ENCODE data around the gene USB1.
"Not testable (repeated sequence)": the region's sequence is repeated elsewhere in the genome, so short reads cannot be mapped to it uniquely, and the experiment has no call there.

Gene USB1

DNA sequence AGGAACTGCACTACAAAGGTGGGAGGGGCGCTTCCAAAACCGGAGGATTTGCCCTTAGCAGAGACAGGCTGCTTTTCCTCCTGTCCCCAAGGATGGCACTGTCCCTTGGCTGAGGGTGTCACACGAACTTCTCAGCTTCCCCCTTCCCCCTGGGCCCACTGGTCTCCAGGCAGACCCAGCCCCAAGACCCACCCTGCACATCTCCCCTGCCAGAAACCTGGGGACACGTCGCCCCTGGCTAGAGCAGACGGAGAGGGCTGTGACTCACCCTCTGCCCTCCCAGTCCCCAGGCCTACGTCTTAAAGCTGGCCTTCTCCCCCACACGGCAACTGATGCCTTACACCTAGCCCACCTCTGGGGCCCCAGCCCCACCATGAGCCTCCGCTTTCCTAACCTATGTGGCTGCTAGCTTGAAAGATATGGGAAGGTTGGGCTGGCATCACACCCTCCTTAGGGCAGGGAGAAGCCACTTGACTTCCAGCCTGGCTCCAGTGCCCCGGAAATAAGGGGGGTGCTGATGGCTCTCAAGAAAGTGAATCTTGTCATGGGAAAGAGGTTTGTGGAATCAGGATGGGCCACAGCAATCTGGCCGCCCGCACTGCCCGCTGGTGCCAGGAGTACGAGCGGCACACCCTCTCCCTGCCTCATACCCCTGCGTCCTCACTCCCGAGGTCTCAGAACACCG is 5.3 kb upstream of the USB1 start:
- DNase-seq = no peak

DNA sequence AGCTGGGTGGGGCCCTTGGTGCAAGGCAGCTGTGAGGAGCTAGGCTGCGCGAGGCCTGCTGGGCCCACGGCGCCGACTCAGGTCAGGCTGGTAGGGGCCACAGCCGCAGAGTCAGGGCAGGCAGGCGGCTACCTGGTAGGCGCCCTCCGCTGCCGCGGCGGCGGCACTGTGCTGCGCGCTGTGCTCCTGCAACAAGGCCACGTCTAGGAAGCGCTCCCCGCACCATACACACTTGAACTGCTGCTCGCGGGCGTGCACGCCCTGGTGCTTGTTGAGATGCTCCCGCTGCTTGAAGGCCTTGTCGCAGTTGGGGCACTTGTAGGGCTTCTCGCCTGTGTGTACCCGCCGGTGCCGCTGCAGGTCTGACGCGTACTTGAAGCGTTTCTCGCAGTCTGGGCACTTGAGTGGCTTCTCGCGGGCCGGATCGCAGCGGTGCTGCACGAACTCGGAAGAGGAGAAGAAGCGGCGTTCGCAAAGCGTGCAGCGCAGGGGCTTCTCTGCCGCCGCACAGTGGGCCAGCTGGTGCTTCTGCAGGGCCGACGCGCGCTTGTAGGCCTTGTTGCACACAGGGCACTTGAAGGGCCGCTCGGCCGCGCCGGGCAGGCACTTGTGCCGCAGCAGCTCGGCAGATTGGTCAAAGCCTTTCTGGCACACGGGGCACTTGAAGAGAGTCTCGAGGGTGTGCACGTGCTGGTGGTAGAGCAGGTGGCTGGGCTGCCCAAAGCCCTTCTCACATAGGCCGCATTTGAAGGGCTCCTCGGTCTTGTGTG is 4.6 kb upstream of the USB1 start:
- DNase-seq = no peak

DNA sequence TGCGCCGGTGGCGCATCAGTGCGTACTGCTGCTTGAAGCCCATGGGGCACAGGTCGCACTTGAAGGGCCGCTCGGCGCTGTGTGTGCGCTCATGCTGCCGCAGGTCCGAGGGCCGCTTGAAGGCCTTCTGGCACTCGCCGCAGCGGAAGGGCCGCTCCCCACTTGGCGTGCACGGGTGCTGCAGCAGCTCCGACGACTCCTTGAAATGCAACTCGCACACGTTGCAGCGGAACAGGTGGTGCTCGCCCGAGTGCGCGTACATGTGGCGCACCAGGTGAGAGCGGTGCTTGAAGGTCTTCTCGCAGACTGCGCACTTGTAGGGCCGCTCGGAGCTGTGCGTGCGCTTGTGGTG is 4.1 kb upstream of the USB1 start:
- no peak for DNase-seq

DNA sequence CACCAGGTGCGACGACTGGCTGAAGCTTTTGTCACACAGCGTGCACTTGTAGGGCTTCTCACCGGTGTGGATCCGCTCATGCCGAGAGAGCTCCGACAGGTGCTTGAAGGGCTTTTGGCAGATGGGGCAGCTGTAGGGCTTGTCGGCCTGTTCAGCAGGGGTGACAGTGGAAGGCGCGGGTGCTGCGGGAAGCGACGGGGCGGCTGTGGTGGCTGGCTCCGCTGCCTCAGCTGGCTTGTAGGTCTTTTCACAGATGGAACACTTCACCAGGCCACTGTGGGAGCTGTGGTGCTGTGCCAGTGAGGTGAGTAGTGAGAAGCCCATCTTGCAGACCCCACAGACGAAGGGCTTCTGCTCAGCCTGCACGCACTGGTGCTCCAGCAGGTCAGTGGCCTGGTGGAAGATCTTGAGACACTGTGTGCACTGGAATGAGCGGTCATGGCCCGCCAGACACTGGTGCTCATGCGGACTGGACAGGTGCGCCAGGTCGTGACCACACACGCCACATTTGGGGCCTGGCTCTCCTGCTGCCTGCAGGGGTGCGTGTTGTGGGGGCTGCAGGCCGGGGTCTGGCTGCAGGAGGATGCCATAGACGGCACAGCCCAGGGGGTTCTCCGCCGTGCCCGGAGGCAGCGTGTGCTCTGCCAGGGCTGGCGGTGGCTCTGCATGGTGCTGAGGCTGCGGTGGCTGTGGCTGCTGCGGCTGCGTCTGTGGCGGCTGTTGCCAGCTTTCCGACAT is 3.5 kb upstream of the USB1 start:
- no peak for DNase-seq

DNA sequence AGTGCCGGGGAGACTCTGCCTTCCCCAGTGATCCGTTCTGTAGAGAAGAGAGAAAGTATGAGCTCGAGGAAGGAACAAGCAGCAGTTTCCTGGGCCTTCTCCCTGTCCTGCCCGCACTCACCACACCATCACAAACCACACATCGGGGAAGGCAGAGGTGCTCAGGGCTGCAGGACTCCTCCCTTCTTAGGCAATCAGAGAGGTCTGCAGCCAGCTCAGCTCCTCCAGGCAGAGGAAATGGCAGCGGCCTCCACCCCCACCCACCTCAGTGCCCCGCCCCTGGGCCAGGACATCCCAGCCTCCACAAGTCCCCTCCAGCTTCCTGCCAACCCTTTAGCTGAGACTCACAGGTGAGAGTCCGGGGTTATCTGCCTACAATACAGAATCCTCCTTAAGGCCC is 2.7 kb upstream of the USB1 start:
- no peak for DNase-seq

DNA sequence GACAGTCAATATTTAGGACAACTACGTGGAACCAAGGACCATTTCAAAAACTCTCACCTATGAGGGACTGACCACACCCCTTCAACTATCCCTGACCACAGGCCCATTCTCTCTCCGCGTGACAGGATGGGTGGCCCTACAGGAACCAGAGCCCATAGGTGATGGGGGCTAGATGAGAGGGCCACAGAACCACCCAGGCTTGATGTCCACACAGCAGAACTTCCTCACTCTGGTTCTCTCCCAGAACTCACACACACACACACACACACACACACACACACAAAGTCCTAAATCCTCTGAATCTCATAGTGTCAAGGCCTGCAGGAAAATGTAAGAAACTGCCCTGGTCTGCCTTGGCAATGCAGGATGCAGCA is 2.2 kb upstream of the USB1 start:
- no peak for DNase-seq

DNA sequence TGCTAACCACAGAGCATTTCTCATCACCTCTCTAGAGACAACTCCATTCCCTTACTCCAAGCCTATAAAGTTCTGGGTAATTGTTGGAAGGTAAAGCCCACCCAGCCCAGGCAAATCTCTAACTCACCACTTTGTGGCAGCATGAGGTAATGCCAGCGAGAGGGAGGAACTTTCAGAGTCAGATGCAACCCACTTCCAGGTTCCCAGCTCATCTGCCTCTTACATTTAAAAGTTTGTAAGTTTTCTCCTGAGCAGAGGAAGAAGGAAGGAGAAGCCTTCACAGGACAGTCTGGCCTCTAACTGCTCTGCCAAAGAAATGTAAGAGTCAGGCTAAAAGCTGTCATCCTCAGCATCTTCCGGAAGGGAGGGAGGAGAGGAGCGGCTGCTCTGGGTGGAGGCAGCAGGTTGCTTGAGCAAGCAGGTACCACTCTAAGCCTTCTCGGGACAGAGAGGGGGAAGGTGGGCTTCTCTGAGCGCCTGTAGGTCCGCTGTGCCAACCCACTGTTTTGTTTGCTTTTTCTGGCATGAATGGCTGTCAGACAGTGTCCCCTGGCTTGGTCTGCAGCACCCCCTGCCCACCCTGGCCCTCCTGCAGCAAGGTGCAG is 1.7 kb upstream of the USB1 start:
- DNase-seq = no peak

DNA sequence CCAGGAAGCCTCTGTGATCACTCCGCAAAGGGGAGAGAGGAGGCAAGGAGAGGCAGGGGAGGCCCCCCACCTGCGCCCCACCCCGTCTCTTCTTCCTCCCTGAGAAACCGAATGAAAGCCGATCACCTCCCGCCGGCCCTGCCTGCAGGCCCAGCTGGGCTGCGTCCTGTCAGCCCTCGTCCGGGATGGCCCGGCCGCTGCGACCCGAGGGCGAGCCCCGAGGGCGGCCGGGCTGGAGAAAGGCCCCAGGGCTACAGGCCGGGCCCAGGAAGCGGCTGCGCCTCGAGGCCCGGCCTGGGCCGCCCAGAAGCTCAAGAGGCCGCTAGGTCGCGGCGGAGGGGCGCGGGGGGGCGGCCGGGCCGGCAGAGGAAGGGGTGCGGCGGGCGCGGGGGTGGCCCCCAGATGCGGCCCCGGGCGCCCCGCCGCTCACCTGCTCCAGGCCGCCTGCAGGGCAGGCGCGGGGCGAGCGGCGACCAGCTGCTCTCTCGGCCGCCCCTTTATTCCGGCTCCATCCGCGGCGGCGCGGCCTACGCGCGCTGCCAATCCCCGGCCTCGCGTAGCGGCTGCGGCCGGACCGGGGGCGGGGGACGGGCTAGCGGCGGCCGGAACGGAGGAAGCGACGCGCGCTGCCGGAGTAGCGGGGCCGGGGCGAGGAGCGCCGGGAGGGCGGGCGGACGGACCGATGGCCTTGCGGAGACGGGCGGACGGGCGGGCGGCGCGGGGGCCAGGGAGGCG is 1.1 kb upstream of the USB1 start, which contains the start of gene ZNF319:
Gene ZNF319 (minus strand): TSS at position 702 of the 735 bp plus-strand sequence. CDS start 2,407 bp downstream, outside the sequence.
- DNase-seq = no peak

DNA sequence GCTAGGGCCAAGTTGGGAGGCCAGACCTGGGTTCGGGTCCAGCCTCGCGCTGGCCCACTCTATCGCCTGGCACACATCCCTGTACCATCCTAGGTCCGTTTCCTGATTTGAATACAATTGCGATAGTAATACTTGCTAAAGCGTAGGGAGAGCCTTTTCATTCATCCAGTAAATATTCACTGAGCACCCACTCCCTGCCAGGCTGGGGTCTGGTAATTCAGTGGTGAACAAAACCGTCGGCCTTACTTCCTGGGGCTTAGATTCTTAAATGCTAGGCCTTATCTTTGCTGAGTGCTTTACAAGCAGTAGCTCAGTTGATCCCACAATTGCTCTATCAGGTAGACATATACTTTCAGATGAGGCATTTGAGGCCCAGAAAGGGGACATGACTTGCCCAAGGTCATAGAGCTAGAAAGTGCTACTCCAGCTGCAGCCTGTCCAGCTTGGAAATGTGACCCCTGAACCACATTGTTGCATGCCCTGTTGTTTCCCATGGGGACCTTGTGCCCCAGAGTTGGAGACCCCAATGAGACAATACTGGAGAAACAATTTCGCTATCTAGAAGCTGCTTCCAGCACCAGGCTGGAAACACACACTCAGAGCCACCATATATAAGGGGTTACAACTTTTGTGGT is 691 bp downstream of the USB1 start:
- DNase-seq = no peak

DNA sequence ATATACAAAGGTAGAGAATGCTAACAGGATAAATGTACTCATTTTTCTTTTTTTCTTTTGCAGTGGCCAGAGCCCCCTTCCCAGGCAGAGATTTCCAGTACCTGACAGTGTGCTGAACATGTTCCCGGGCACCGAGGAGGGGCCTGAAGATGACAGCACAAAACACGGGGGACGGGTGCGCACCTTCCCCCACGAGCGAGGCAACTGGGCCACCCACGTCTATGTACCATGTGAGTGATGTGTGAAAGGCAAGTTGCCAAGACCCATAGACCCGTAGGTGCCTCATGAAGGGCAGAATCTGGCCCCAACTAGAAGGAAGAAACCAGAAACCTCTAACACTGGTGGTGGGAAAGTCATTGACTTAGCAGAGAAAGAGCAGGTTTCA is 1.2 kb downstream of the USB1 start:
- DNase-seq = no peak

DNA sequence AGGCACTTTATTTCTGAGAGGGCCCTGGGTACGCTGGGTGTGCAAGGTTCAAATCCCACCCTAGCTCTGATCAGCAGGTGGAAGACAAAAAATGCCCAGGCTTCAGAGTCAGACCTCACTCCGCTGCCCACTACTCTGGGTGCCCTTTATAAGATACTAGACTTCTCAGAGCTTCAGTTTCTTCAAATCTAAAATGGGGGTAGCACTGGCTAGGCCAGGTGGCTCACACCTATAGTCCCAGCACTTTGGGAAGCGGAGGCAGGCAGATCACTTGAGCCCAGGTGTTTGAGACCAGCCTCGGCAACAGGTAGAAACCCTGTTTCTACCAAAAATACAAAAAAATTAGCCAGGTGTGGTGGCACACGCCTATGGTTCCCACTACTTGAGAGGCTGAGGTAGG is 1.7 kb downstream of the USB1 start:
- no peak for DNase-seq

DNA sequence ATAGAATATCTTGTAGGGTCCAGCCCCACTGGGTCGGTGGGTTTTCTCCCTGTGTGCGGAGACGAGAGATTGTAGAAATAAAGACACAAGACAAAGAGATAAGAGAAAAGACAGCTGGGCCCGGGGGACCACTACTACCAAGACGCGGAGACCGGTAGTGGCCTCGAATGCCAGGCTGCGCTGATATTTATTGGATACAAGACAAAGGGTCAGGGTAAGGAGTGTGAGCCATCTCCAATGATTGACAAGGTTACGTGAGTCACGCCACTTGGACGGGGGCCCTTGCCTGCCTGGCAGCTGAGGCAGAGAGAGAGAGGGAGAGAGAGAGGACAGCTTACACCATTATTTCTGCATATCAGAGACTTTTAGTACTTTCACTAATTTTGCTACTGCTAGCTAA is 3.5 kb downstream of the USB1 start:
- DNase-seq = not testable (repeated sequence)

DNA sequence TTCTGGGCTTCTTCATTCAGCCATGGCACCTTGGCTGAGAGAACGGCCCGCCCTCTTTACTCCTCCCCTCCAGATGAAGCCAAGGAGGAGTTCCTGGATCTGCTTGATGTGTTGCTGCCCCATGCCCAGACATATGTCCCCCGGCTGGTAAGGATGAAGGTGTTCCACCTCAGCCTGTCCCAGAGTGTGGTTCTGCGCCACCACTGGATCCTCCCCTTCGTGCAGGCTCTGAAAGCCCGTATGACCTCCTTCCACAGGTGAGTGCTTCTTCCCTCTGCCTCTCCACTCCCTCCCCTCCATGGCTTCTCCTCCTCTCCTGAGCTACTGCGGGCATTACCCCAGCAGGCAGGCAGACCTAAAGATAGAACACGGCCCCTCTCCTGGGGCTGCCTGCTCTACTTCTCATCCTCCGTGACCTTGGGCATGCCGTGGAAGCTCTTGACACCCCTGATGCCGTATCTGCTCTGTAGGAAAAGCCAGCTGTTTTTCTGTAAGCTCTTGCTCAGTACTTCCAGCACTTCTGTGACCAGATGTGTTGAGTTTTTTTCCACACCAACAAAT is 8.7 kb downstream of the USB1 start:
- no peak for DNase-seq

DNA sequence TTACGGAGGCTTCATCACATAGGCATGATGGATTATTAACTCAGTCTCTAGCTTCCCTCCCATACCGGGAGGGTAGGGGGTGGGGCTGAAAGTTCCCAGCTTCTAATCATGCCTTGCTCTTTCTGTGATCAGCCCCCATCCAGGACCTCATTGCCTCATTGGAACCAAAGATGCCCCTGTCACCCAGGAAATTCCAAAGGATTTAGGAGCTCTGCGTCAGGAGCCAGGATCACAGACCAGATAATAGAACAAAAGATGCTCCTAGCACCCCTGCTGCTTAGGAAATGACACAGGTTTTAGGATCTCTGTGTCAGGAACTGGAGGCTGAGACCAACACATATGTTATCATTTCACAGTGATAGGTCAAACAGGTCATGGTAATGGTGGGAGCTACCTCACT is 9.7 kb downstream of the USB1 start:
- DNase-seq = no peak

DNA sequence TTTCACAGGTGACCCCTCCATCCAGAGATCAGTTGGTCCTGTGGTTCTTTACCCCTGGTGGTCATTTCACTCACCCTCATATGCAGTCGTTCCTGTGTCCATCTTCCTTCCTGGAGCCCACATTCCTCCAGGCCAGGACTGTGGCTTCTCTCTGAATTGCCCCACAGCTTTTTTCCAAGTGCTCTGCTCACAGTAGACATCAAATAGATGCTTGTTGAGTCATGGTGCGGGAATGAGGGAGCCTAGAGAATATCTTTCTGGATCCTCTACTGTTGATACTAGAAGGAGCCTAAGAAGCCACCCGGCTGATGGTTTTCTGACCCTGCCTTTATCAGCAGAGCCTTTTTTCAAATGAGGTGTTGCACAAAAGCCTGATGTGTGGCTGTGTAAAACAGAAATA is 10.4 kb downstream of the USB1 start:
- DNase-seq = no peak

DNA sequence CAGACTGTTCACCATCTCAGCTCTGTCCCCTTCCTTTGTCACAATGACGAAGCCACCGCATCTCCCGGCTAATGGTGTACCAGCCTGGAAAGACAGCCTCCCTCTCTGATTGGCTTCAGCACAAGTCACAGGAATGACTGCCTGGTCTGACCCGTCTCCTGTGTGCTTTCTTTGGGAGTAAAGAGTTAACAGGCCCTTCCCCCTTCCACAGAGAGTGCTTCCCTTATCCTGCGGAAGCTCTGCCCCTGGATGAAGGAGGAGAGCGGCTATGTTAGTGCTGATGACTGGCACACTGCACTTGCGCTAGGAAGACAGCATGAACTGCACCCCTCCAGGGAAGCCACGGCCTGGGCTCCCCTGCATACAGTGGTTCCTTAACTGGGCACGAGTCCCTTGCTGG is 11.3 kb downstream of the USB1 start:
- no peak for DNase-seq

DNA sequence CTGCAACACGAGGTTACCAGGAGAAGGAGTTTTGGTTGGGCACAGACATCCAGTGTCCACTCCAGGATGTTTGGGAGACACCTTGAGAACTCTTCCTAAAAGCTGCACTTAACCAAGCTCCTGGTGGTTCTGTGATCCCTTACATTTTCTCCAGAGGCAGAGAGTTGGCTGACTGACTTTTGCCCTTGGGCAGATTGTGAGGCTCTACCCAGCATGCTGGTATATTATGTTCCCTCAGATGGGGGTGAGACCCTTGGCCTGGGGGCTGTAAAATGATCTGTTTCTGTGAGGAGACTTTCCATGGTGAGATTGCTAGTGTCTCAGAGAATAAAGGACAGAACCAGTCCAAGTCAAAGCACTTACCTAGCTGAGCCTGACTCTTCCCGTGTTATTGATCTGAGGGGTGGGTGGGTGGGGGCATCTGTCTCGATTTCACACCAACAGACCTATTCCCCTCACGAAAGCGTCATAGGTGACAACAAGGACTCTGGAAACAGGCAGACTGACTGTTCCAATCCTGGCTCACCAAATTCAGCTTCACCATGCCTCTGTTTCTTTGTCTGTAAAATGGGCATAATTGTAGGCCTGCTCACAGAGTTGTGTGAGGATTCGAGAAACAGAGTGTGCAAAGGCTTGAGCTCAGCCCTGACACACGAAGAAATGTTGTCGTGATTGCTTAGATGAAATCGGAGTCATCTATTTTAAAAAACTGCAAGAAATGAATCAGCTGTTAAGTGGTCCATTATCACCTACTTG is 12.2 kb downstream of the USB1 start:
- DNase-seq = no peak

DNA sequence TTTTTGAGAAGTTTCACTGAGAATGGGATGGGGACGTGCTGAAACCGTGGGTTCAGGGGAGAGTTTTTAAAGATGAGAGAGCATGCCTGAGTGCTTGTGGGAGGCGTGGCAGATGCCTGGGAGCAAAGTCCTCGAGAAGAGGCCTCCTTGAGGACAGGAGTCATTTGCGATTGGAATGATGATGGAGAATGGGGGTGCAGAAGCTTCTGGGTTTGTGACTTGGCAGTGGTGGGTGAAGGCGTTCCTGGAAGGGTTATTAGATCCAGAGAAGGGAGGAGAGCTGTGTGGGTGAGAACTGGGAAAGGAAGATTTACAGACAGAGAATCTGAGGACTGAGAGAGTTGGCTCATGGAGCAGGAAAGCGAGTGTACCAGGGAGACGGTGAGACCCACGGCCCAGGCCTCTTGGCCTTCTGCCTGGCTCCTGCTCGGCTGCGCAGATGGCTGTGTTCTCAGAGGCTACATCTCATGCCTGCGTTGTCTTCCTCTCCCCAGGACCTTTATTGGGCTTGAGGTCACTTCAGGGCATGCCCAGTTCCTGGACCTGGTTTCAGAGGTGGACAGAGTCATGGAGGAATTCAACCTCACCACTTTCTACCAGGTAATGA is 15.7 kb downstream of the USB1 start:
- no peak for DNase-seq

DNA sequence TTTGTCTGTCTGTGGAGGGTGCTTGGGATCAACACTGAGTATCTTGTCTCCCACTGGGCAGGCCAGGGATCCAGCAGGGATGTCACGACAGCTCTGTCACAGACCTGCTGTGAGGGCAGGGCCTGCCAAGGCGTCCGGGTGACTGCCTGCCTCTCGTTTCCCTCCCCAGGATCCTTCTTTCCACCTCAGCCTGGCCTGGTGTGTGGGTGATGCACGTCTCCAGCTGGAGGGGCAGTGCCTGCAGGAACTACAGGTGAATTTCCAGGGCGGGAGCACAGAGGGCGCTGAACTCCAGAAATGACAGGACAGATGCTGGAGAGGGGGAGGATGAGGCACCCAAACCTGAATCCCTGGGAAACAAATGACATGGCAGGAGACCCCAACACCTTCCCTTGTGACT is 17.6 kb downstream of the USB1 start:
- no peak for DNase-seq

DNA sequence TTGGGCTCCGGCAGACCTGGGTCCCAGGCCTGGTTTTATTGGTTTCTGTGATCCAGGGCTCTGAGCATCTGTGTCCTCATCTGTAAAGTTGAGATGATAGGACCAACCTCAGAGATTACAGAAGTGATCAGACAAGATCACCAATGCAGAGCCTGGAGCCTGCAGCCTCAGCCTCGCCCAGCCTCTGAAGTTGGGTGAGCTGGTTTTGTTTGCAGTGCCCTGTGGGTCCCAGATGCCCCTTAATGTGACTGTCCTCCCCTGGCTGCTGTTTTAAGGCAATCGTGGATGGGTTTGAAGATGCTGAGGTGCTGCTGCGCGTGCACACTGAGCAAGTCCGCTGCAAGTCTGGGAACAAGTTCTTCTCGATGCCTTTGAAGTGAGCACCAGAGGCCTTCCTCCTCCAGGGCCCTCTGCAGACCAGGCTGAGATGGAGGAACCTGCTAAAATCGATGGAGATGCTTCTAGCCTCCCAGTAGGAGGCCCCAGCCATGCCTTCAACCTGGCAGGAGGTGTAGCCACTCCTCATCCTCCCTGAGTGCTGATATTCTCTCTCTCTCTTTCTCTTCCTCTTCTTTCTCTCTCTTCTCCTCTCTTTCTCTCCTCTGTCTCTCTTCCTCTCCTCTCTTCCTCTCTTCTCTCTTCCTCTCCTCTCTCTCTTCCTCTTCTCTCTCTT is 18.8 kb downstream of the USB1 start:
- DNase-seq = no peak
